ENCODE data around the gene DDAH1. TPM values are rescaled to one million over a fixed set of nuclear protein-coding genes. Genes with fewer than 3 reads are reported as not detected.

DDAH1 gene
- total RNA-seq, 4 donors from 2014 or later = 11.2 to 16.7 (median 15.8) TPM

DNA sequence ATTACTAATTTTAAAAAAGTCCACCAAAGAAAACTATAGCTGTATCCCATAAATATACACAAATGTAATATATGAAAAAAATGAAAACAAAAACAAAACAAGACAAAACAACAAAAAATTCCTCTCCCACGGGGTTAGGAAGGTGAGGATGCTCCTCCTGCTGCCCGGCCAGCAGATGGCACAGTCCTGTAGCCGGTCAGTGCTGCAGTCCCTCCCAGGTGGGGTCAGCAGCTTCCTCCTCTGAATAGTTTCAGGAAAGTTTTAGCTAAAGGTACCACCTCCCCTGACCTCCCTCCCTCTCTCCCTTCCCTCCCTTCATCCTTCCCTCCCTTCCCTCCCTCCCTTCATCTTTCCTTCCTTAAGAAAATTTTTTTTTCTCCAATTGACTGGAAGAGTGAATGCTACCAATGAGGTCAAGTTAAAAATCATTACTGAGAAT lies 120.7 kb downstream of the DDAH1 start:
- ATAC-seq (ENCODE audit: low FRiP score) = no peak
- DNase-seq (ENCODE audit: low spot score) = no peak
- TF ChIP-seq, protein P1, sequence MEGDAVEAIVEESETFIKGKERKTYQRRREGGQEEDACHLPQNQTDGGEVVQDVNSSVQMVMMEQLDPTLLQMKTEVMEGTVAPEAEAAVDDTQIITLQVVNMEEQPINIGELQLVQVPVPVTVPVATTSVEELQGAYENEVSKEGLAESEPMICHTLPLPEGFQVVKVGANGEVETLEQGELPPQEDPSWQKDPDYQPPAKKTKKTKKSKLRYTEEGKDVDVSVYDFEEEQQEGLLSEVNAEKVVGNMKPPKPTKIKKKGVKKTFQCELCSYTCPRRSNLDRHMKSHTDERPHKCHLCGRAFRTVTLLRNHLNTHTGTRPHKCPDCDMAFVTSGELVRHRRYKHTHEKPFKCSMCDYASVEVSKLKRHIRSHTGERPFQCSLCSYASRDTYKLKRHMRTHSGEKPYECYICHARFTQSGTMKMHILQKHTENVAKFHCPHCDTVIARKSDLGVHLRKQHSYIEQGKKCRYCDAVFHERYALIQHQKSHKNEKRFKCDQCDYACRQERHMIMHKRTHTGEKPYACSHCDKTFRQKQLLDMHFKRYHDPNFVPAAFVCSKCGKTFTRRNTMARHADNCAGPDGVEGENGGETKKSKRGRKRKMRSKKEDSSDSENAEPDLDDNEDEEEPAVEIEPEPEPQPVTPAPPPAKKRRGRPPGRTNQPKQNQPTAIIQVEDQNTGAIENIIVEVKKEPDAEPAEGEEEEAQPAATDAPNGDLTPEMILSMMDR (IDR thresholded peaks at IDR 0.05) = no peak

DNA sequence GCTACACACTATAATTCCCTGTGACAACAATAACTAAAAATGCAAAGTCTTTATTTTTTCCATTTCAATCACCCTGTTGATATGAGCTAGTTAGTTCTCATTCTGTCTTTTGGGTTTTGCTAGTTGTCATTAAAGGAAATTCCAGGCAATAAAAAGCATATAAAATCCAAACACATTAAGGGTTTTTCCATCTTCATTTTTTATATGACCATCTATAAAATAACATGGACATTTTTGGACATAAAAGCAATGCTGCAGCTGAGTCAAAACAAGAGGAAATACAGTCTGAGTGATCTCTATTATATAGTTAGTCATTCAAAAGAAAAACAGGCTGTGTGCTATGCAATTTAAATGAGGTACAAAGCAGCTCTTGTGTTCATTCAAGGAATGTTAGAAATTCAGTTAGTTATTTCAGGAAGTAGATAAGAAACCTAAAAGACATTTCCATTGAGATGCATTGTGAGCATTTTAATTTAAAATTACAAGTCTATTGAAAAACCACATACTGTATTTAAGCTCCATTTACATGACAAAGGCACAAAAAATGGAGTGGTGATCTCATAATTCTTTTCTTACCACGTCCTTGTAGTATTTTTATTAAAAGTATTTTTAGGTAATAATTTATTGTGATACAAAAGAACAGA lies 121.2 kb downstream of the DDAH1 start:
- ATAC-seq (ENCODE audit: low FRiP score) (no peak), DNase-seq (ENCODE audit: low spot score) (no peak)
- TF ChIP-seq, protein P1 (IDR thresholded peaks at IDR 0.05) = no peak

DNA sequence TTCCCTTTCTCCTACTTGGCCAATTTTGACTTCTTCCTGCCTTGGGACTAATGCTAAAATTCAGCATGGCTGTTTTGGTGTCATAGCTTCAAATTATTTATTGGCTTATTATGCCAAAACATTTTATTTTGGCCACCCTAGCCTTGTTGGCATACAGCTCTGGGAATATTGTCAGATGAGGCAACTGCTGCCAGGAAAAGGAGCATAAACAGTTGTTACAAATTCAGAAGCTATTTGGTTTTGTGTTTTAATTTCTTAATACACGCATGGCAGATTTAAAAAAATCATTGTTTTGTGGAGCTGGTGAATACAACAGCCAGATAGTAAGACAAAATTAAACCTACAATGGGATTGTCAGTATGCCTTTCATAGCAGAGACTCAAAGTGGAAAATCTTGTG lies 121.7 kb downstream of the DDAH1 start:
- ATAC-seq (ENCODE audit: low FRiP score) (peak; percentile 35), DNase-seq (ENCODE audit: low spot score) (no peak)
- TF ChIP-seq, protein P1 (IDR thresholded peaks at IDR 0.05) = no peak

DNA sequence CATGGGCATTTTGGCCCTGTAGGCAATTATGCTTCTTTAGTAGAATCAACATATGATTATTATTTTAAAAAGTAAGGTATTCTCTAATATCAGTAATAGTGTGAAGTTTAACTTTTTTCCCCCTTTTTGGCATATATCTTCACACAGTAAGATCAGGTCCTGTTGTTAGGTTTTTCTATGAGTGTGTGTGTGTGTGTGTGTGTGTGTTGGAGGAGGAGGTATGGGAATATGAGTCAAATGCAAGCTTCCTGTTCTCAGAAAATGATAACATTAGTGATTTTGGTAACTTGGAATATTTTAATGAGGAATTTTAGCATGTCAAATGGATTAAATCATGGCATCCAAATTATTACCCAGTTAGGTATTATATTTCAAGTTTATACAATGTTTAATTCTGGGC lies 122.8 kb downstream of the DDAH1 start:
- no peak for ATAC-seq (ENCODE audit: low FRiP score)
- TF ChIP-seq, protein P1 (IDR thresholded peaks at IDR 0.05) = no peak

DNA sequence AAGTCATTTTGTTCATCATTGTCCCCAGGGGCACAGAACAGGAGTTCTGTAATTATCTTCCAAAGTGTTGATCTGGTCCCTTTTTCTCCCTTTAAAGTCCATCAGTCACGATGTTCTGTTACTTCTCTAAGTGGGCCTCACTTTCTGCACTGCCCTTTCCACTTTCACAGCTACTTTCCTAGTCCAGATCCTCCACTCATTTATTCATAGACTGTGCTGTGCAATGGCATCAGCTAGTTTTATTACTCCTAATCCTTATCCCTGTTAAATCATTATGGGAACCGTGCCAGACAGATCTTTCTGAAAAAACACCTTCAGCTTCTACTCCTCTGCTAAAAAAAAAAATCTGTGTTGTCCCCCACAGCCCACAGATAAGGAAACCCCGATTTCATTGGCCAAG lies 124.5 kb downstream of the DDAH1 start:
- TF ChIP-seq, protein P1 (IDR thresholded peaks at IDR 0.05) = no peak

More for the DNA sequence above, 122.8 kb downstream of the DDAH1 start:
- no peak for DNase-seq (ENCODE audit: low spot score)

DNA sequence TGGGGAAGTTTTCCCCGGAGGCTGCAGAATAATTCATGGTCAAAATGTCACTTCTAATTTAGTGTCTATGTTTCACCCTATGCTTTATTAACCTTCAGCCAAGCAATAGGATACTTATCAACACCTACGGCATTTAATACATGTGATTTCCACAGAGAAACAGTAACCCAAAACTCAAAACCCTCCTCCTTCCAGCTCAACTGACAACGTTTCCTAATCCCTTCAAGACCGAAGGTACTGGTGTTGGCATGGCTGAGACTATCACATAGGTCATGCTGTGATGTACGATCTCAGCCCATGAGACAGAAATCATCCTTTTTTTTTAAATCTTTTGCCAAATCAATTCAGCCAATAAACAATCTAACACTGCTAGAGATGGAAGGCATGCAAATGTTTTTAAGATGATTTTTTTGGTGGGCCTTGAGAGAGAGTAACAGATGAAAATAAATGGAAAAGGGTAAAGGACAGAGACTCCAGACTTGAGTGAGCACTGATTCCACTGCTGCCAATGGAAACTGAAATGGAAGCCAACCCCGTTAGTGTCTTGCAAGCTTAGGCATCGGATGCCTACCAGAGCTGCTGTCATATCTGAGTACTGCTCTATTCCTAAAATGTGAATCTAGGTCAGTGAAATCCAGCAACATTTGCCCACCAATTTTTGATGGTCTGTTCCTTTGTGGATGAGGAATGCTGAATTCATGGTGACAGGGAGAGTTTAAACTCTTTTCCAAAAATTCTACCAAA lies 125.1 kb downstream of the DDAH1 start:
- TF ChIP-seq, protein P1 (IDR thresholded peaks at IDR 0.05) = no peak
- DNase-seq (ENCODE audit: low spot score) = no peak
- no peak for ATAC-seq (ENCODE audit: low FRiP score)

More for the DNA sequence above, 124.5 kb downstream of the DDAH1 start:
- DNase-seq (ENCODE audit: low spot score) (no peak), ATAC-seq (ENCODE audit: low FRiP score) (no peak)

DNA sequence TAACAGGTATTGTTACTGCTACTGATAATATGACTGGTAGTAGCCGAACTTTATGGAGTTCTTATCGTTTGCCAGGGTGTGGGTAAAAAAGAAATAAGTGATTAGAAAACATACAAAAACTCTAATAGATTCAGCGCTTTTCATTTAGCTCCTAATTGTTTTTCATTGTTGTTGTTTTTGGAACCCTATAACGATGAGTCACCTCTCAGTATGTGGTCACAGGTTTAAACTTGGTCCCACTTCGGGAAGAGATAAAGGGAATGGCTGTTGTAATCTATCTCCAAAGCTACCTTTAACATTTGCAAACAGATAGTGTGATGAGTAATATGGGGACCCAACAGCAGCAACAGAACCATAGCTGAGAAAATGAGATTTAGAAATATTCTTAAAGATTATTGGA lies 125.9 kb downstream of the DDAH1 start:
- TF ChIP-seq, protein P1 (IDR thresholded peaks at IDR 0.05) = no peak
- no peak for DNase-seq (ENCODE audit: low spot score)
- ATAC-seq (ENCODE audit: low FRiP score) = no peak

All from omental fat pad (tissue), 4 donors.